K562 (cell line): ENCODE measurements around the gene SLC29A3.

Experiments
- JUNB ChIP-seq: fragments of 450-650 bp; formaldehyde crosslinking; conservative IDR thresholded peaks from 2 replicates; pipeline ENCODE4 v1.4.0; 2020; ENCODE audit warnings: mild to moderate bottlenecking
- NFRKB ChIP-seq: fragments of 450-650 bp; IDR thresholded peaks from 2 replicates; pipeline ENCODE4 v1.6.1; 2016; ENCODE audit warnings: low read depth
- NR2C2 ChIP-seq, 2 experiments: fragments of 200-800 bp in 1 of 2; sonication (Bioruptor generic) in 1 of 2; sonication (generic) in 1 of 2; formaldehyde crosslinking in 1 of 2; IDR thresholded peaks; 2 replicates each; pipeline versions ENCODE4 v1.6.1 to v1.8.0; 2016 to 2022; ENCODE audit warnings: mild to moderate bottlenecking in 1 of 2, missing compliant biosample characterization in 1 of 2, missing genetic modification characterization in 1 of 2, missing genetic modification reagents in 1 of 2
- POLR2AphosphoS5 ChIP-seq: IDR thresholded peaks from 2 replicates; pipeline ENCODE4 v1.6.1; 2011; ENCODE audit warnings: mild to moderate bottlenecking, low read depth, low read length, moderate library complexity; ENCODE audit not compliant: control insufficient read depth, insufficient read depth
- SMAD4 ChIP-seq: fragments of 250-450 bp; sonication (Bioruptor Pico); conservative IDR thresholded peaks from 2 replicates; pipeline ENCODE4 v1.8.0; 2021; ENCODE audit warnings: inconsistent platforms, mild to moderate bottlenecking, moderate library complexity
- SP1 ChIP-seq: sonication (generic); formaldehyde crosslinking; IDR thresholded peaks from 2 replicates; pipeline ENCODE4 v1.8.1; 2022; ENCODE audit warnings: mild to moderate bottlenecking, missing genetic modification reagents
- ZFP1 ChIP-seq: fragments of 450-650 bp; formaldehyde crosslinking; IDR thresholded peaks from 2 replicates; pipeline ENCODE4 v1.4.0; 2020; ENCODE audit warnings: mild to moderate bottlenecking, mixed read lengths
- ZNF124 ChIP-seq: sonication (generic); formaldehyde crosslinking; IDR thresholded peaks from 2 replicates; pipeline ENCODE4 v1.8.1; 2022; ENCODE audit warnings: missing genetic modification reagents
- TF ChIP-seq, protein P1 (sequence below), 2 experiments: fragments of 450-650 bp in 1 of 2; sonication (generic) in 1 of 2; formaldehyde crosslinking; conservative IDR thresholded peaks; 2 replicates each; pipeline versions ENCODE4 v1.4.0 to v1.8.1; 2020 to 2022; ENCODE audit warnings: mild to moderate bottlenecking in 1 of 2, missing genetic modification reagents in 1 of 2
- TF ChIP-seq, protein P2 (sequence below), 3 experiments: IDR thresholded peaks in 2 of 3; conservative IDR thresholded peaks in 1 of 3; 2 replicates each; pipeline ENCODE4 v1.5.1; 2011 to 2012; ENCODE audit warnings: low read length in 3 of 3, mild to moderate bottlenecking in 3 of 3, control low read depth in 2 of 3, improper control_type of control experiment in 1 of 3, inconsistent platforms in 1 of 3, low read depth in 1 of 3, mixed read lengths in 1 of 3, moderate library complexity in 1 of 3; ENCODE audit not compliant: insufficient read depth in 2 of 3
- TF ChIP-seq, protein P3 (sequence below): sonication (generic); formaldehyde crosslinking; IDR thresholded peaks from 2 replicates; pipeline ENCODE4 v1.8.0; 2022; ENCODE audit warnings: mild to moderate bottlenecking, missing genetic modification reagents, borderline replicate concordance

DNA sequence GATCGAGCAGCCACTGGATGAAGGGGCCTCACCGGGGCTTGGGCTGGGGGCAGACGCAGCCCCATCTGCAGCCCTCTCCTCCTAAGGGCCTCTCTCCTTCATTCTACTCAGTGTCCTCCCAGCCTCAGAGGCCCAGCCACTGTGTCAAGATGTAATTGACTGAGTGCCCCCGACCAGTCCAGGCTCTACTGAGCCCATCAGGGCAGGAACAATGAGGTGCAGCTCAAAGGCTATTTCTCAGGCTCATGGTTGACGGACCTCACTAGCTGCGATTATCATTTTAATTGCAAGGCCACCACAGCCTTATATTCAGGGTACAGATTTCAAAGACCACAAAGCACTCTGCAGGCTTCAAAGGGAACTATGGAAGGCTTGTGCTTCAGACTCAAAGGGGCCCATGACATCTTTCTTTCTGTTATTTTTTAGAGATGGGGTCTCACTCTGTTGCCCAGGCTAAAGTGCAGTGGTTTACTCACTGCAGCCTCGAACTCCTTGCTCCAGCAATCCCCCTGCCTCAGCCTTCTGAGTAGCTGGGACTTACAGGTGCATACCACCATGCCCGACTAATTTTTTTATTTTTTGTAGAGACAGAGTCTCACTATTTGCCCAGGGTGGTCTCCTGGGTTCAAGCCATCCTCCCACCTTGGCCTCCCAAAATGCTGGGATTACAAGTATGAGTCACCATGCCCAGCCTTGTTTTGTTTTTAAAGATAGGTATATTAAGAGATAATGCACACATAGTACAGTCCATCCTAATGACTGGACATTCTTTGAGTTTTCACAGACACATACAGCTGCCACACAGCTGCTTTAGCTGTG lies 23.7 kb downstream of the SLC29A3 start:
- TF ChIP-seq NFRKB (no peak), NR2C2 (CRISPR knock-in tag; IDR thresholded peaks at IDR 0.05) (no peak), NR2C2 (tag; IDR thresholded peaks at IDR 0.05) (no peak), ZFP1 (CRISPR knock-in tag) (no peak), SP1 (CRISPR knock-in tag) (no peak), SMAD4 (CRISPR knock-in tag) (no peak), ZNF124 (no peak), POLR2AphosphoS5 (no peak), JUNB (CRISPR knock-in tag) (no peak)
- TF ChIP-seq, protein P1, sequence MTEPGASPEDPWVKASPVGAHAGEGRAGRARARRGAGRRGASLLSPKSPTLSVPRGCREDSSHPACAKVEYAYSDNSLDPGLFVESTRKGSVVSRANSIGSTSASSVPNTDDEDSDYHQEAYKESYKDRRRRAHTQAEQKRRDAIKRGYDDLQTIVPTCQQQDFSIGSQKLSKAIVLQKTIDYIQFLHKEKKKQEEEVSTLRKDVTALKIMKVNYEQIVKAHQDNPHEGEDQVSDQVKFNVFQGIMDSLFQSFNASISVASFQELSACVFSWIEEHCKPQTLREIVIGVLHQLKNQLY (CRISPR knock-in tag; conservative IDR thresholded peaks at IDR 0.05): no peak
- TF ChIP-seq, protein P2, sequence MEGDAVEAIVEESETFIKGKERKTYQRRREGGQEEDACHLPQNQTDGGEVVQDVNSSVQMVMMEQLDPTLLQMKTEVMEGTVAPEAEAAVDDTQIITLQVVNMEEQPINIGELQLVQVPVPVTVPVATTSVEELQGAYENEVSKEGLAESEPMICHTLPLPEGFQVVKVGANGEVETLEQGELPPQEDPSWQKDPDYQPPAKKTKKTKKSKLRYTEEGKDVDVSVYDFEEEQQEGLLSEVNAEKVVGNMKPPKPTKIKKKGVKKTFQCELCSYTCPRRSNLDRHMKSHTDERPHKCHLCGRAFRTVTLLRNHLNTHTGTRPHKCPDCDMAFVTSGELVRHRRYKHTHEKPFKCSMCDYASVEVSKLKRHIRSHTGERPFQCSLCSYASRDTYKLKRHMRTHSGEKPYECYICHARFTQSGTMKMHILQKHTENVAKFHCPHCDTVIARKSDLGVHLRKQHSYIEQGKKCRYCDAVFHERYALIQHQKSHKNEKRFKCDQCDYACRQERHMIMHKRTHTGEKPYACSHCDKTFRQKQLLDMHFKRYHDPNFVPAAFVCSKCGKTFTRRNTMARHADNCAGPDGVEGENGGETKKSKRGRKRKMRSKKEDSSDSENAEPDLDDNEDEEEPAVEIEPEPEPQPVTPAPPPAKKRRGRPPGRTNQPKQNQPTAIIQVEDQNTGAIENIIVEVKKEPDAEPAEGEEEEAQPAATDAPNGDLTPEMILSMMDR (IDR thresholded peaks at IDR 0.05 in 2 of 3, conservative IDR thresholded peaks at IDR 0.05 in 1 of 3; ENCODE audit: insufficient read depth in 2 of 3, low read depth in 1 of 3, low read length in 3 of 3): no peak
- TF ChIP-seq, protein P3, sequence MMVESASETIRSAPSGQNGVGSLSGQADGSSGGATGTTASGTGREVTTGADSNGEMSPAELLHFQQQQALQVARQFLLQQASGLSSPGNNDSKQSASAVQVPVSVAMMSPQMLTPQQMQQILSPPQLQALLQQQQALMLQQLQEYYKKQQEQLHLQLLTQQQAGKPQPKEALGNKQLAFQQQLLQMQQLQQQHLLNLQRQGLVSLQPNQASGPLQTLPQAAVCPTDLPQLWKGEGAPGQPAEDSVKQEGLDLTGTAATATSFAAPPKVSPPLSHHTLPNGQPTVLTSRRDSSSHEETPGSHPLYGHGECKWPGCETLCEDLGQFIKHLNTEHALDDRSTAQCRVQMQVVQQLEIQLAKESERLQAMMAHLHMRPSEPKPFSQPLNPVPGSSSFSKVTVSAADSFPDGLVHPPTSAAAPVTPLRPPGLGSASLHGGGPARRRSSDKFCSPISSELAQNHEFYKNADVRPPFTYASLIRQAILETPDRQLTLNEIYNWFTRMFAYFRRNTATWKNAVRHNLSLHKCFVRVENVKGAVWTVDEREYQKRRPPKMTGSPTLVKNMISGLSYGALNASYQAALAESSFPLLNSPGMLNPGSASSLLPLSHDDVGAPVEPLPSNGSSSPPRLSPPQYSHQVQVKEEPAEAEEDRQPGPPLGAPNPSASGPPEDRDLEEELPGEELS: no peak
